ENCODE measurements around the gene HID1. TPM values are rescaled to one million over a fixed set of nuclear protein-coding genes. Genes with fewer than 3 reads are reported as not detected.

HID1 gene
- total RNA-seq, 4 donors from 2014 or later: 2.9 to 11.6 (median 6.2) TPM

- TF ChIP-seq CTCF (IDR thresholded peaks at IDR 0.05): no peak
- TF ChIP-seq POLR2A (IDR thresholded peaks at IDR 0.05): no peak
- DNase-seq (ENCODE audit: low spot score in 2 of 2): peak in 1 of 2 donors; percentile 74
- H3K4me3 ChIP-seq (ENCODE audit: low read depth, poor library complexity, severe bottlenecking): no peak overlapping the region
- intact Hi-C loops (cut with DNase I; ENCODE audit: low total_unique reads): no loop called here
- 49 to 50% methylated on average over 11 of the region's 11 CpGs for WGBS, 2 donors
Measured at GRCh38 chr17:74937064-74938051, 35.2 kb downstream of the HID1 start.

GRCh38 chr17:74936470-74936799 lies 36.1 kb downstream of the HID1 start:
- intact Hi-C loops (cut with DNase I; ENCODE audit: low total_unique reads): no loop called here
- TF ChIP-seq POLR2A (IDR thresholded peaks at IDR 0.05) (no peak), CTCF (IDR thresholded peaks at IDR 0.05) (no peak)
- no peak for DNase-seq (ENCODE audit: low spot score in 2 of 2)
- 16 to 28% methylated on average over 7 to 12 of the region's 12 CpGs for WGBS, 2 donors
- H3K4me3 ChIP-seq (ENCODE audit: low read depth, poor library complexity, severe bottlenecking): no peak overlapping the region

- 2 to 3% methylated on average over 47 to 60 of the region's 78 CpGs for WGBS, 2 donors
- intact Hi-C loops (cut with DNase I; ENCODE audit: low total_unique reads): no loop called here
- no peak for DNase-seq (ENCODE audit: low spot score in 2 of 2)
- H3K4me3 ChIP-seq (ENCODE audit: low read depth, poor library complexity, severe bottlenecking): no peak within 1 kb of the TSS
- TF ChIP-seq POLR2A (IDR thresholded peaks at IDR 0.05): no peak
- no peak for TF ChIP-seq CTCF (IDR thresholded peaks at IDR 0.05)
Measured at GRCh38 chr17:74935585-74936469, 36.7 kb downstream of the HID1 start, which contains the start of gene OTOP3. TSS of gene OTOP3 (plus strand) at chr17:74935898. CDS start at chr17:74935922, 24 bp downstream.

GRCh38 chr17:74935048-74935447 lies 37.5 kb downstream of the HID1 start:
- DNase-seq (ENCODE audit: low spot score in 2 of 2): no peak
- no peak for TF ChIP-seq CTCF (IDR thresholded peaks at IDR 0.05)
- no peak for TF ChIP-seq POLR2A (IDR thresholded peaks at IDR 0.05)
- 52 to 71% methylated on average over 3 of the region's 3 CpGs for WGBS, 2 donors
- no peak overlapping the region for H3K4me3 ChIP-seq (ENCODE audit: low read depth, poor library complexity, severe bottlenecking)
- intact Hi-C loops (cut with DNase I; ENCODE audit: low total_unique reads): no loop called here

- 89 to 93% methylated on average over 17 to 23 of the region's 24 CpGs for WGBS, 2 donors
- TF ChIP-seq CTCF (IDR thresholded peaks at IDR 0.05) (no peak), POLR2A (IDR thresholded peaks at IDR 0.05) (no peak)
- intact Hi-C loops (cut with DNase I; ENCODE audit: low total_unique reads): no loop called here
- no peak overlapping the region for H3K4me3 ChIP-seq (ENCODE audit: low read depth, poor library complexity, severe bottlenecking)
- no peak for DNase-seq (ENCODE audit: low spot score in 2 of 2)
Measured at GRCh38 chr17:74930535-74931036, 42.0 kb downstream of the HID1 start.
